Prostate gland (tissue), 2 donors: Measurements from ENCODE around the gene SPRR4.

Source experiments
- CTCF ChIP-seq, 4 experiments: fragments of 200-600 bp in 2 of 4; fragments of 450-650 bp in 2 of 4; sonication (generic) in 2 of 4; IDR thresholded peaks; 1 replicate in 3 of 4; 2 replicates in 1 of 4; pipeline ENCODE4 v1.5.1; 2016 to 2019; ENCODE audit warnings: antibody characterized with exemption in 4 of 4, mild to moderate bottlenecking in 2 of 4, moderate library complexity in 2 of 4
- POLR2A ChIP-seq: fragments of 450-650 bp; IDR thresholded peaks from one replicate; pipeline ENCODE4 v1.6.1; 2016; ENCODE audit warnings: antibody characterized with exemption, mild to moderate bottlenecking
- POLR2AphosphoS5 ChIP-seq: sonication (generic); formaldehyde crosslinking; IDR thresholded peaks from one replicate; pipeline ENCODE4 v1.6.1; 2017; ENCODE audit warnings: antibody characterized with exemption

GRCh38 chr1:152997901-152998300, 27.5 kb downstream of the SPRR4 start:
- TF ChIP-seq CTCF (IDR thresholded peaks at IDR 0.05) (no peak), POLR2A (no peak), POLR2AphosphoS5 (no peak)
